ENCODE results near the gene INPP5K. TPM values are rescaled to one million over a fixed set of nuclear protein-coding genes. Genes with fewer than 3 reads are reported as not detected.

INPP5K gene
- total and polyA plus RNA-seq, 9 donors, result 23.0 to 39.1 (median 28.3) TPM

- no peak for DNase-seq
- no peaks in the 10 kb centered on the region for H3K27me3 ChIP-seq
- TF ChIP-seq EP300 (IDR thresholded peaks at IDR 0.05) (no peak), POLR2A (IDR thresholded peaks at IDR 0.05) (no peak), CTCF (IDR thresholded peaks at IDR 0.05) (no peak)
- intact Hi-C loops (cut with DNase I), result no loop called here
- H3K36me3 ChIP-seq, result no peaks in the 10 kb centered on the region
- no peak overlapping the region for H3K27ac ChIP-seq
- no peaks in the 10 kb centered on the region for H3K9me3 ChIP-seq
- 91 to 94% (median 92%) methylated on average over 15 of the region's 15 CpGs for WGBS, 3 donors
- H3K4me1 ChIP-seq (ENCODE audit: insufficient read depth), result no peaks in the 10 kb centered on the region
- no peak overlapping the region for H3K4me3 ChIP-seq
Observed at GRCh38 chr17:1471490-1471889, 44.9 kb downstream of the INPP5K start.

GRCh38 chr17:1470755-1471462, 45.5 kb downstream of the INPP5K start:
- Histone ChIP-seq H3K27ac (no peak overlapping the region), H3K4me3 (no peak overlapping the region), H3K27me3 (no peaks in the 10 kb centered on the region), H3K4me1 (ENCODE audit: insufficient read depth) (no peaks in the 10 kb centered on the region), H3K36me3 (no peaks in the 10 kb centered on the region), H3K9me3 (no peaks in the 10 kb centered on the region)
- TF ChIP-seq CTCF (IDR thresholded peaks at IDR 0.05) (no peak), EP300 (IDR thresholded peaks at IDR 0.05) (no peak), POLR2A (IDR thresholded peaks at IDR 0.05) (no peak)
- DNase-seq, result no peak
- WGBS, 3 donors, result 79 to 81% (median 81%) methylated on average over 25 of the region's 25 CpGs
- intact Hi-C loops (cut with DNase I), result no loop called here

GRCh38 chr17:1470071-1470754, 46.2 kb downstream of the INPP5K start:
- Histone ChIP-seq H3K4me3 (no peak overlapping the region), H3K27me3 (no peaks in the 10 kb centered on the region), H3K9me3 (no peaks in the 10 kb centered on the region), H3K4me1 (ENCODE audit: insufficient read depth) (no peaks in the 10 kb centered on the region), H3K27ac (no peak overlapping the region), H3K36me3 (no peaks in the 10 kb centered on the region)
- no peak for DNase-seq
- 79 to 82% (median 80%) methylated on average over 29 to 33 of the region's 33 CpGs for WGBS, 3 donors
- no peak for TF ChIP-seq EP300 (IDR thresholded peaks at IDR 0.05)
- no peak for TF ChIP-seq CTCF (IDR thresholded peaks at IDR 0.05)
- no peak for TF ChIP-seq POLR2A (IDR thresholded peaks at IDR 0.05)
- intact Hi-C loops (cut with DNase I), result no loop called here

GRCh38 chr17:1469231-1469852, 47.1 kb downstream of the INPP5K start:
- H3K4me3 ChIP-seq, result no peak overlapping the region
- 76 to 83% (median 83%) methylated on average over 28 of the region's 28 CpGs for WGBS, 3 donors
- DNase-seq, result no peak

More at GRCh38 chr17:1469231-1469852, 47.1 kb downstream of the INPP5K start:
- Histone ChIP-seq H3K36me3 (no peaks in the 10 kb centered on the region), H3K27ac (no peak overlapping the region), H3K9me3 (no peaks in the 10 kb centered on the region), H3K4me1 (ENCODE audit: insufficient read depth) (no peaks in the 10 kb centered on the region), H3K27me3 (no peaks in the 10 kb centered on the region)
- intact Hi-C loops (cut with DNase I), result loop anchor here in 1 of 4 donors (5.0 kb wide), 1 partner anchor 277 kb away; no protein-coding TSS in a partner anchor
- TF ChIP-seq POLR2A (IDR thresholded peaks at IDR 0.05) (no peak), EP300 (IDR thresholded peaks at IDR 0.05) (no peak), CTCF (IDR thresholded peaks at IDR 0.05) (no peak)
